ENCODE results near the gene XPO5.
"Not testable (repeated sequence)": the region's sequence is repeated elsewhere in the genome, so short reads cannot be mapped to it uniquely, and the experiment has no call there.

XPO5 gene

GRCh38 chr6:43506667-43507471, 69.0 kb downstream of the XPO5 start:
- H3K79me2 ChIP-seq (ENCODE audit: control insufficient read depth, insufficient read depth, low read length, unreplicated experiment), result no peaks in the 10 kb centered on the region
- peaks cover 4% of the 10 kb centered on the region for H3K4me1 ChIP-seq (ENCODE audit: control insufficient read depth, insufficient read depth, low read length, unreplicated experiment)
- H3K27ac ChIP-seq (ENCODE audit: low read depth, low read length), result no peak overlapping the region
- no peak overlapping the region for H2AFZ ChIP-seq (ENCODE audit: low read length, unreplicated experiment)
- H3K4me3 ChIP-seq (ENCODE audit: low read depth, low read length), result no peak overlapping the region
- H3K36me3 ChIP-seq (ENCODE audit: insufficient read depth, low read length), result no peaks in the 10 kb centered on the region; the same call in none of the 2 replicates
- no peaks in the 10 kb centered on the region for H3K27me3 ChIP-seq (ENCODE audit: insufficient read depth, low read length)

- no peaks in the 10 kb centered on the region; the same call in 1 of the 2 replicates for H3K36me3 ChIP-seq (ENCODE audit: insufficient read depth, low read length)
- H3K27ac ChIP-seq (ENCODE audit: low read depth, low read length), result no peak overlapping the region
- H3K27me3 ChIP-seq (ENCODE audit: insufficient read depth, low read length), result no peaks in the 10 kb centered on the region
- peaks cover 4% of the 10 kb centered on the region for H3K4me1 ChIP-seq (ENCODE audit: control insufficient read depth, insufficient read depth, low read length, unreplicated experiment)
- no peak overlapping the region for H2AFZ ChIP-seq (ENCODE audit: low read length, unreplicated experiment)
- H3K4me3 ChIP-seq (ENCODE audit: low read depth, low read length), result no peak overlapping the region
- no peaks in the 10 kb centered on the region for H3K79me2 ChIP-seq (ENCODE audit: control insufficient read depth, insufficient read depth, low read length, unreplicated experiment)
These were observed 69.7 kb downstream of the XPO5 start for GRCh38 chr6:43506171-43506570.

GRCh38 chr6:43505718-43506117, 70.1 kb downstream of the XPO5 start:
- Histone ChIP-seq H3K4me3 (ENCODE audit: low read depth, low read length) (no peak overlapping the region), H3K27ac (ENCODE audit: low read depth, low read length) (no peak overlapping the region), H3K79me2 (ENCODE audit: control insufficient read depth, insufficient read depth, low read length, unreplicated experiment) (no peaks in the 10 kb centered on the region), H3K4me1 (ENCODE audit: control insufficient read depth, insufficient read depth, low read length, unreplicated experiment) (peaks cover 3% of the 10 kb centered on the region), H3K27me3 (ENCODE audit: insufficient read depth, low read length) (no peaks in the 10 kb centered on the region), H2AFZ (ENCODE audit: low read length, unreplicated experiment) (no peak overlapping the region), H3K36me3 (ENCODE audit: insufficient read depth, low read length) (no peaks in the 10 kb centered on the region)

GRCh38 chr6:43504756-43505593, 70.9 kb downstream of the XPO5 start:
- no peak overlapping the region for H3K27ac ChIP-seq (ENCODE audit: low read depth, low read length)
- H3K27me3 ChIP-seq (ENCODE audit: insufficient read depth, low read length), result no peaks in the 10 kb centered on the region
- H3K36me3 ChIP-seq (ENCODE audit: insufficient read depth, low read length), result no peaks in the 10 kb centered on the region; the same call in 1 of the 2 replicates
- no peaks in the 10 kb centered on the region for H3K4me1 ChIP-seq (ENCODE audit: control insufficient read depth, insufficient read depth, low read length, unreplicated experiment)
- no peak overlapping the region for H2AFZ ChIP-seq (ENCODE audit: low read length, unreplicated experiment)
- H3K4me3 ChIP-seq (ENCODE audit: low read depth, low read length), result no peak overlapping the region
- no peaks in the 10 kb centered on the region for H3K79me2 ChIP-seq (ENCODE audit: control insufficient read depth, insufficient read depth, low read length, unreplicated experiment)

- no peak overlapping the region for H3K27ac ChIP-seq (ENCODE audit: low read depth, low read length)
- no peaks in the 10 kb centered on the region for H3K4me1 ChIP-seq (ENCODE audit: control insufficient read depth, insufficient read depth, low read length, unreplicated experiment)
- no peak overlapping the region for H2AFZ ChIP-seq (ENCODE audit: low read length, unreplicated experiment)
- no peak overlapping the region for H3K4me3 ChIP-seq (ENCODE audit: low read depth, low read length)
- H3K27me3 ChIP-seq (ENCODE audit: insufficient read depth, low read length), result no peaks in the 10 kb centered on the region
- no peaks in the 10 kb centered on the region for H3K79me2 ChIP-seq (ENCODE audit: control insufficient read depth, insufficient read depth, low read length, unreplicated experiment)
- peaks cover 2% of the 10 kb centered on the region; the same call in 1 of the 2 replicates for H3K36me3 ChIP-seq (ENCODE audit: insufficient read depth, low read length)
These were observed 72.4 kb downstream of the XPO5 start for GRCh38 chr6:43503443-43503842.

- no peak overlapping the region for H2AFZ ChIP-seq (ENCODE audit: low read length, unreplicated experiment)
- H3K4me3 ChIP-seq (ENCODE audit: low read depth, low read length), result no peak overlapping the region
- no peaks in the 10 kb centered on the region for H3K4me1 ChIP-seq (ENCODE audit: control insufficient read depth, insufficient read depth, low read length, unreplicated experiment)
- peaks cover 1% of the 10 kb centered on the region for H3K79me2 ChIP-seq (ENCODE audit: control insufficient read depth, insufficient read depth, low read length, unreplicated experiment)
- peaks cover 8% of the 10 kb centered on the region for H3K36me3 ChIP-seq (ENCODE audit: insufficient read depth, low read length)
- H3K27ac ChIP-seq (ENCODE audit: low read depth, low read length), result no peak overlapping the region
- H3K27me3 ChIP-seq (ENCODE audit: insufficient read depth, low read length), result no peaks in the 10 kb centered on the region
These were observed 73.2 kb downstream of the XPO5 start for GRCh38 chr6:43502666-43503065.

- Histone ChIP-seq H3K36me3 (ENCODE audit: insufficient read depth, low read length) (peaks cover 8% of the 10 kb centered on the region), H3K27me3 (ENCODE audit: insufficient read depth, low read length) (no peaks in the 10 kb centered on the region), H3K79me2 (ENCODE audit: control insufficient read depth, insufficient read depth, low read length, unreplicated experiment) (peaks cover 6% of the 10 kb centered on the region), H2AFZ (ENCODE audit: low read length, unreplicated experiment) (no peak overlapping the region), H3K27ac (ENCODE audit: low read depth, low read length) (no peak overlapping the region), H3K4me1 (ENCODE audit: control insufficient read depth, insufficient read depth, low read length, unreplicated experiment) (peaks cover 15% of the 10 kb centered on the region), H3K4me3 (ENCODE audit: low read depth, low read length) (no peak overlapping the region)
These were observed 74.9 kb downstream of the XPO5 start for GRCh38 chr6:43500921-43501320.

GRCh38 chr6:43499028-43499815, 76.6 kb downstream of the XPO5 start:
- Histone ChIP-seq H3K36me3 (ENCODE audit: insufficient read depth, low read length) (peaks cover 8% of the 10 kb centered on the region), H3K79me2 (ENCODE audit: control insufficient read depth, insufficient read depth, low read length, unreplicated experiment) (peaks cover 6% of the 10 kb centered on the region), H2AFZ (ENCODE audit: low read length, unreplicated experiment) (no peak overlapping the region), H3K4me1 (ENCODE audit: control insufficient read depth, insufficient read depth, low read length, unreplicated experiment) (peaks cover 32% of the 10 kb centered on the region), H3K4me3 (ENCODE audit: low read depth, low read length) (no peak overlapping the region), H3K27ac (ENCODE audit: low read depth, low read length) (no peak overlapping the region), H3K27me3 (ENCODE audit: insufficient read depth, low read length) (no peaks in the 10 kb centered on the region)

GRCh38 chr6:43498291-43498690, 77.5 kb downstream of the XPO5 start:
- not testable (repeated sequence) for H3K36me3 ChIP-seq (ENCODE audit: insufficient read depth, low read length); H3K4me3 ChIP-seq (ENCODE audit: low read depth, low read length); H3K27me3 ChIP-seq (ENCODE audit: insufficient read depth, low read length); H3K27ac ChIP-seq (ENCODE audit: low read depth, low read length); H2AFZ ChIP-seq (ENCODE audit: low read length, unreplicated experiment)
- peaks cover 41% of the 10 kb centered on the region for H3K4me1 ChIP-seq (ENCODE audit: control insufficient read depth, insufficient read depth, low read length, unreplicated experiment)
- H3K79me2 ChIP-seq (ENCODE audit: control insufficient read depth, insufficient read depth, low read length, unreplicated experiment), result peaks cover 13% of the 10 kb centered on the region

- Histone ChIP-seq H3K79me2 (ENCODE audit: control insufficient read depth, insufficient read depth, low read length, unreplicated experiment) (peaks cover 19% of the 10 kb centered on the region), H3K4me1 (ENCODE audit: control insufficient read depth, insufficient read depth, low read length, unreplicated experiment) (peaks cover 47% of the 10 kb centered on the region), H3K27ac (ENCODE audit: low read depth, low read length) (no peak overlapping the region), H3K27me3 (ENCODE audit: insufficient read depth, low read length) (no peaks in the 10 kb centered on the region), H3K36me3 (ENCODE audit: insufficient read depth, low read length) (peaks cover 8% of the 10 kb centered on the region), H3K4me3 (ENCODE audit: low read depth, low read length) (no peak overlapping the region), H2AFZ (ENCODE audit: low read length, unreplicated experiment) (no peak overlapping the region)
These were observed 78.1 kb downstream of the XPO5 start for GRCh38 chr6:43497689-43498088.

Measured in ACC112 (cell line).